Testis (tissue), 2 donors: ENCODE measurements around the gene IL9.

ENCODE experiments used
- CTCF ChIP-seq, 3 experiments: fragments of 450-650 bp in 2 of 3; fragments of 200-600 bp in 1 of 3; sonication (generic) in 1 of 3; IDR thresholded peaks; one replicate each; pipeline ENCODE4 v1.5.1; 2016 to 2019; ENCODE audit warnings: antibody characterized with exemption in 3 of 3, mild to moderate bottlenecking in 2 of 3, moderate library complexity in 1 of 3
- POLR2A ChIP-seq: fragments of 450-650 bp; IDR thresholded peaks from one replicate; pipeline ENCODE4 v1.6.1; 2017; ENCODE audit warnings: antibody characterized with exemption, mild to moderate bottlenecking, moderate library complexity

- TF ChIP-seq CTCF (IDR thresholded peaks at IDR 0.05) (no peak), POLR2A (no peak)
These were observed 5.3 kb downstream of the IL9 start for GRCh38 chr5:135890296-135890695.
